ENCODE results near the gene ALDH3A1. TPM values are rescaled to one million over a fixed set of nuclear protein-coding genes. Genes with fewer than 3 reads are reported as not detected.

Gene ALDH3A1
- total RNA-seq (2021) = 0.31 and 0.39 TPM in 2 replicates
- long read RNA-seq, partial matches to known transcripts = 1 of 2 reads
- long read RNA-seq, other reads (novel, unspliced or antisense) = 1 of 2 reads

GRCh38 chr17:19747829-19748806 is at the start of gene ALDH3A1:
ALDH3A1 (minus strand) TSS chr17:19748298; CDS start chr17:19745129, 3,169 bp downstream.
- peaks cover 7% of the 10 kb centered on the region for H3K23me2 ChIP-seq (ENCODE audit: insufficient read length, low read depth, low read length, poor library complexity, severe bottlenecking)

More at GRCh38 chr17:19747829-19748806, at the start of gene ALDH3A1:
- Histone ChIP-seq H2BK120ac (ENCODE audit: low read depth, low read length, poor library complexity, severe bottlenecking) (no peak within 1 kb of the TSS), H4K91ac (ENCODE audit: insufficient read length, low read depth, low read length) (no peak within 1 kb of the TSS), H3K4me2 (ENCODE audit: insufficient read depth, insufficient read length, low read length) (no peak within 1 kb of the TSS), H3K27ac (ENCODE audit: insufficient read length, low read depth, low read length) (no peak within 1 kb of the TSS), H3T11ph (ENCODE audit: low read length) (no peak within 1 kb of the TSS), H2BK12ac (ENCODE audit: insufficient read length, low read depth, low read length) (no peak within 1 kb of the TSS), H2AK5ac (ENCODE audit: insufficient read length, low read length) (no peak within 1 kb of the TSS), H3K79me2 (ENCODE audit: insufficient read depth, low read length) (no peaks in the 10 kb centered on the region), H3K9ac (ENCODE audit: extremely low read depth, insufficient read length, low read length) (no peak within 1 kb of the TSS), H3K27me3 (ENCODE audit: insufficient read depth, low read length) (no peaks in the 10 kb centered on the region; the same call in 1 of the 2 replicates), H3K14ac (ENCODE audit: insufficient read depth, low read length) (no peak within 1 kb of the TSS), H3K23ac (ENCODE audit: insufficient read length, low read depth, low read length) (no peak within 1 kb of the TSS), H2AFZ (ENCODE audit: low read length) (no peak within 1 kb of the TSS), H2BK15ac (ENCODE audit: low read depth, low read length) (no peak within 1 kb of the TSS), H4K8ac (replicated peaks; ENCODE audit: insufficient read length, low read depth, low read length) (no peak within 1 kb of the TSS), H3K56ac (ENCODE audit: insufficient read length, low read depth, low read length) (no peak within 1 kb of the TSS), H3K18ac (ENCODE audit: insufficient read length, low read depth, low read length) (no peak within 1 kb of the TSS), H3K4ac (ENCODE audit: low read depth, low read length) (no peak within 1 kb of the TSS), H4K20me1 (ENCODE audit: control insufficient read depth, insufficient read depth, insufficient read length) (no peaks in the 10 kb centered on the region), H3K4me1 (ENCODE audit: insufficient read depth, low read length) (no peaks in the 10 kb centered on the region), H2BK5ac (ENCODE audit: insufficient read length, low read length) (no peak within 1 kb of the TSS), H4K5ac (ENCODE audit: insufficient read length, low read depth, low read length) (no peak within 1 kb of the TSS), H3K79me1 (ENCODE audit: insufficient read depth, low read depth, low read length, poor library complexity, severe bottlenecking) (no peaks in the 10 kb centered on the region), H3K9me3 (ENCODE audit: control insufficient read depth, low read depth, low read length) (no peaks in the 10 kb centered on the region), H2BK20ac (ENCODE audit: low read depth, low read length, poor library complexity, severe bottlenecking) (no peak within 1 kb of the TSS)
- Mint-ChIP-seq H3K27me3 (ENCODE audit: low read depth) (peaks cover 18% of the 10 kb centered on the region), H3K4me1 (peaks cover 22 to 25% of the 10 kb centered on the region in 2 experiments), H3K9me3 (peaks cover 0 to 3% of the 10 kb centered on the region in 2 experiments; a peak in 1 of 5 replicates), H3K36me3 (ENCODE audit: insufficient read depth in 1 of 3, low read depth in 3 of 3) (no peaks in the 10 kb centered on the region; a peak in 1 of 7 replicates), H3K27ac (no peak within 1 kb of the TSS), H3K4me3 (no peak within 1 kb of the TSS)
- WGBS (ENCODE audit: extremely low coverage, insufficient read length, low lambda C conversion rate) = no CpG with 5 or more reads among the region's 25 CpGs
- TF ChIP-seq, protein P1, sequence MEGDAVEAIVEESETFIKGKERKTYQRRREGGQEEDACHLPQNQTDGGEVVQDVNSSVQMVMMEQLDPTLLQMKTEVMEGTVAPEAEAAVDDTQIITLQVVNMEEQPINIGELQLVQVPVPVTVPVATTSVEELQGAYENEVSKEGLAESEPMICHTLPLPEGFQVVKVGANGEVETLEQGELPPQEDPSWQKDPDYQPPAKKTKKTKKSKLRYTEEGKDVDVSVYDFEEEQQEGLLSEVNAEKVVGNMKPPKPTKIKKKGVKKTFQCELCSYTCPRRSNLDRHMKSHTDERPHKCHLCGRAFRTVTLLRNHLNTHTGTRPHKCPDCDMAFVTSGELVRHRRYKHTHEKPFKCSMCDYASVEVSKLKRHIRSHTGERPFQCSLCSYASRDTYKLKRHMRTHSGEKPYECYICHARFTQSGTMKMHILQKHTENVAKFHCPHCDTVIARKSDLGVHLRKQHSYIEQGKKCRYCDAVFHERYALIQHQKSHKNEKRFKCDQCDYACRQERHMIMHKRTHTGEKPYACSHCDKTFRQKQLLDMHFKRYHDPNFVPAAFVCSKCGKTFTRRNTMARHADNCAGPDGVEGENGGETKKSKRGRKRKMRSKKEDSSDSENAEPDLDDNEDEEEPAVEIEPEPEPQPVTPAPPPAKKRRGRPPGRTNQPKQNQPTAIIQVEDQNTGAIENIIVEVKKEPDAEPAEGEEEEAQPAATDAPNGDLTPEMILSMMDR (conservative IDR thresholded peaks at IDR 0.05) = no peak
- DNase-seq = no peak
